ENCODE data around the gene HLA-DOA. TPM values are rescaled to one million over a fixed set of nuclear protein-coding genes. Genes with fewer than 3 reads are reported as not detected.

Gene HLA-DOA
- total and polyA plus RNA-seq, 2 of the 8 experiments (the other 6 are each of a cell fraction or from before 2014, with no cell fraction given), result 23.7 to 89.0 TPM

- peaks cover 11 to 29% (median 17%) of the 10 kb centered on the region in 4 experiments for H3K36me3 ChIP-seq (ENCODE audit: control insufficient read depth in 2 of 4, insufficient read depth in 4 of 4, low read length in 3 of 4)
- no peaks in the 10 kb centered on the region; a peak in 2 of 4 replicates for H3K9me3 ChIP-seq (ENCODE audit: insufficient read depth in 2 of 2, low read depth in 1 of 2, low read length in 1 of 2)
- peak overlapping the region; percentile 100 for H3K4ac ChIP-seq (replicated peaks; ENCODE audit: insufficient read length, low read depth, low read length)
- H4K20me1 ChIP-seq (replicated peaks in 1 of 2; ENCODE audit: control insufficient read depth in 1 of 2, insufficient read depth in 2 of 2, low read length in 2 of 2), result peaks cover 23 to 27% of the 10 kb centered on the region in 2 experiments
- no peak for DNase-seq (ENCODE audit: low read depth in 1 of 2, low spot score in 2 of 2)
- H3K18ac ChIP-seq (ENCODE audit: extremely low read depth, low read length), result peak overlapping the region; percentile 100
- H3K27ac ChIP-seq (ENCODE audit: low read depth, low read length), result peak overlapping the region; percentile 99
- ChIA-PET CTCF (ENCODE audit: partially characterized antibody) (interaction anchor here (0.6 to 14.6 kb wide), 6 partner anchors 13 to 199 kb away, joined by 3 to 168 read pairs (median 18); partner anchors contain the start of gene HLA-DMA), POLR2A (ENCODE audit: partially characterized antibody) (interaction anchor here (0.9 to 33.3 kb wide), 38 partner anchors 4 to 1305 kb away, joined by 3 to 1158 read pairs (median 6); partner anchors contain the start of genes B3GALT4, BRD2, GPANK1 and HLA-DMA)
- no peaks in the 10 kb centered on the region for H3K27me3 ChIP-seq (replicated peaks in 1 of 4; ENCODE audit: control insufficient read depth in 3 of 4, extremely low read depth in 1 of 4, insufficient read depth in 3 of 4, low read length in 3 of 4)
- peak overlapping the region; percentile 99 for H2BK120ac ChIP-seq (replicated peaks; ENCODE audit: low read depth, low read length)
- H2BK12ac ChIP-seq (ENCODE audit: low read depth, low read length), result peak overlapping the region; percentile 100
- H2BK15ac ChIP-seq (ENCODE audit: low read length), result no peak overlapping the region
- peak overlapping the region; percentile 99 for H4K91ac ChIP-seq (replicated peaks; ENCODE audit: insufficient read length, low read length)
- H2BK5ac ChIP-seq (ENCODE audit: low read depth, low read length), result peak overlapping the region; percentile 100
- H4K8ac ChIP-seq (ENCODE audit: extremely low read depth, insufficient read depth, low read length), result peak overlapping the region; percentile 100
- peak overlapping the region; percentile 96 to 100 (median 100) for H3K9ac ChIP-seq (replicated peaks in 1 of 4; ENCODE audit: extremely low read depth in 1 of 4, low read depth in 3 of 4, low read length in 3 of 4)
- peak overlapping the region; percentile 6 for H3K23ac ChIP-seq (ENCODE audit: insufficient read length)
- peak overlapping the region; percentile 100 for H3K14ac ChIP-seq (ENCODE audit: insufficient read length)
- peak overlapping the region; percentile 72; the same call in 1 of the 2 replicates for H2BK20ac ChIP-seq (ENCODE audit: low read length)
- peaks cover 30 to 78% of the 10 kb centered on the region in 2 experiments for H3K79me2 ChIP-seq (ENCODE audit: control insufficient read depth in 1 of 2, insufficient read depth in 2 of 2, low read length in 2 of 2)
- WGBS, 2 experiments (ENCODE audit: extremely low coverage in 1 of 2, insufficient coverage in 1 of 2, insufficient read length in 1 of 2, insufficient replicate concordance in 2 of 2, low coverage in 1 of 2, low lambda C conversion rate in 2 of 2, missing lambda C conversion rate in 1 of 2), result 1% methylated on average over 19 of the region's 19 CpGs; no CpG with 5 or more reads in 1 of the 2 experiments
- H3K56ac ChIP-seq (replicated peaks; ENCODE audit: insufficient read length, low read depth, low read length), result peak overlapping the region; percentile 98
- H3K4me3 ChIP-seq (ENCODE audit: extremely low read depth in 1 of 4, insufficient read depth in 2 of 4, low read depth in 3 of 4, low read length in 4 of 4), result peak overlapping the region; percentile 90 to 99 (median 98)
- peaks cover 0 to 13% (median 6%) of the 10 kb centered on the region in 4 experiments; a peak in 5 of 7 replicates for H3K4me1 ChIP-seq (replicated peaks in 1 of 4; ENCODE audit: control insufficient read depth in 3 of 4, insufficient read depth in 4 of 4, low read length in 3 of 4)
- peak overlapping the region; percentile 75 for H3K4me2 ChIP-seq (ENCODE audit: insufficient read depth in 1 of 2, low read depth in 2 of 2, low read length in 2 of 2)
- H3K79me1 ChIP-seq (ENCODE audit: low read depth, low read length), result no peaks in the 10 kb centered on the region
- no peak for FAIRE-seq
- peak overlapping the region; percentile 100 for H2AK5ac ChIP-seq (ENCODE audit: low read depth, low read length)
- peaks cover 22% of the 10 kb centered on the region for H3K23me2 ChIP-seq (ENCODE audit: low read depth, low read length)
- peak overlapping the region; percentile 99 for H4K5ac ChIP-seq (ENCODE audit: insufficient read length, low read depth, low read length)
- no peak overlapping the region for H2AFZ ChIP-seq (ENCODE audit: low read length)
- no peak for TF ChIP-seq CBX8 (IDR thresholded peaks at IDR 0.05; ENCODE audit: borderline replicate concordance, low read depth, low read length)
- peak in 2 of 3 experiments; percentile 8 to 14; a peak in 1 of 4 replicates for TF ChIP-seq CTCF (IDR thresholded peaks at IDR 0.05; ENCODE audit: control extremely low read depth in 1 of 3, insufficient read depth in 1 of 3, low read depth in 1 of 3, low read length in 3 of 3)
- no peak for TF ChIP-seq GABPA (IDR thresholded peaks at IDR 0.05; ENCODE audit: borderline replicate concordance, insufficient read depth, low read length)
- peak; percentile 43; the same call in 1 of the 2 replicates for TF ChIP-seq ATF2 (IDR thresholded peaks at IDR 0.05; ENCODE audit: low read length)
- no peak for TF ChIP-seq SP1 (IDR thresholded peaks at IDR 0.05; ENCODE audit: low read depth, low read length)
- no peak for TF ChIP-seq EZH2 (IDR thresholded peaks at IDR 0.05; ENCODE audit: low read depth, low read length, severe bottlenecking)
Measured at GRCh38 chr6:32969685-32970412, 39.5 kb downstream of the HLA-DOA start.

Data from H1 (cell line).